Stimulated activated CD4-positive, alpha-beta T cell treated with anti-CD3 and anti-CD28 coated beads, TNF-alpha, amount 100 ng/mL, for 4 hours (primary cell): Measurements from ENCODE around the gene IL18BP.
A peak's percentile ranks its signal among the peaks of the same experiment; 100 is the strongest.

Experiments used
- DNase-seq, 3 experiments: peaks; one replicate each; pipeline ENCODE4 v3.0.0-alpha.2; 2020; ENCODE audit warnings: low read depth in 3 of 3

The IL18BP gene

DNA sequence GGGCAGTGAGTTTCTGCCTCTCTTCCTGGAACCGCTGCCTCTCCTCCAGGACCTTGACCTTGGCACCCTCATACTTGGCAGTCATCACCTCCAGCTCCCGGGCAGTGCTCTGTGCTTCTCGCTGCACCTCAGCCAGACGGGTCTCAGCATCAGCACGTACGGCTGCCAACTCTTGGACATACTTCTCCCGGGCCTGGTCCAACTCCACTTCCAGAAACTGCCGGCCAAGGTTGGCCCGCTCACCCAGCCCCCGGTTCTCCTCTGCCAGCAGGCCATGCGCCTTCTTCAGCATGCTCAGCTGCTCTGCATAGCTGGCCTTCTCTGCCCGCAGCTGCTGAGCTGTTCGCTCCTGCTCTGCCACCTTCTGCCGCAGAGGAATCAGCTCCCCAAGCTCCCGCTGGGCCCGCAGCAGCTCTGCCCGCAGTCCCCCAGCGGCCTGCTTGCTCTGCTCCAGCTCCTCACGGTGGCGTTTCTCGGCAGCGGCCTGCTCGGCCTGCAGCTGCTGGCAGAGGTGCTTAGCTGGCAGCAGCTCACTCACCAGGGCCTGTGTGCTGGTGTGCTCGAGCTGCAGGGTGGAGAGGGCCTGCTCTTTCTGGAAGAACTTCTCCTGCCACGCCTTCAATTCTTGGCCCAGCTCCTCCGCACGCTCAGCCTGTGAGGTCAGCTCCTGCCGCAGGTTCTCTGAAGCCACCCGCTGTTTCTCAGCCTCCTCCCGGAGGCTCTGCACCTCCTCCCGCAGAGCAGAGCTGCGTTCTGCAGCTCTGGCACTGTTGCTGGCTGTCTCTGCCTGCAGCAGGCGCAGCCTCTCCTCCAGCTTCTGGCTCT, 14.4 kb downstream of the IL18BP start:
- DNase-seq: no peak

DNA sequence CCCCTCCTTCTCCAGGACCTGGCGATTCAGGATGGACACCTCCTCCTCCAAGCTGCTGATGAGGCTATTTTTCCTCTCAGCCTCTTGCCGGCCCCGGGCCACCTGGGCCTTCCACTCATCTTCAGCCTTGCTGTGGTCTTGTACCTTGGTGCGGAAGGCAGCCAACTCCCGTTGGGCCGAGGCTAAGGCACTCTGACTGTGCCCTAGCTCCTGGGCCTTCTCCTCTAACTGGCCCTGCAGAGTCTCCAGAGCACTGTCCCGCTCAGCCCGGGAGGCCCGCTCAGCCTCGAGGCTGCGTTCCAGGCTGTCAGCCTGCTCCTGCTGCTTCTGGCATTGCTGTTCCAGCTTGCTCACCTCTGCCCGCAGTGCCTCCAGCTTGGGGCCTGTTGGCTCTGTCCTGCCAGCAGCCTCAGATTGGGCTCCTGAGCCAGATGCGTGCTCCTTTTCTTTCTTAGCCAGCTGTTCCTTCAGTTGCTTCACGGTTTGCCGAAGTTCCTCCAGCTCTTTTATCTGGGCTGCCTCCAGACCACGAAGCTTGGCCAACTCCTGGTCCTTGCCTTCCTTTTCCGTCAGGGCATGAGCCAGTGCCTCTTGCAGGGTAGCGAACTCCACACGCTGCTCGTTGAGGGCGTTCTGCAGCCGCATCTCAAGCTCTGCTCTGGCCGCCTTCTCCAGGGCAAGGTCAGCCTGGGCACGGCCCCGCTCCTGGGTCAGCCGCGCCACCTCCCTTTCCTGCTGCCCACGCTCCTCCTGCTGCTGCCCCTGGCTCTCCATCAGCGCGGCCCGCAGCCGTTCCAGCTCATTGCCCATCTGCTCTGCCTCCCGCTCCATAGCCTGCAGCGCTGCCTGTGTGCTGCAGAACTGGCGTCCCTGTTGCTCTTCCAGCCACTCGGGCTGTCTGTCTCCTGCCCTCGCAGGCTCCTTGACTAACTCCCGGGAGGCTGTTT, 15.3 kb downstream of the IL18BP start:
- no peak for DNase-seq

DNA sequence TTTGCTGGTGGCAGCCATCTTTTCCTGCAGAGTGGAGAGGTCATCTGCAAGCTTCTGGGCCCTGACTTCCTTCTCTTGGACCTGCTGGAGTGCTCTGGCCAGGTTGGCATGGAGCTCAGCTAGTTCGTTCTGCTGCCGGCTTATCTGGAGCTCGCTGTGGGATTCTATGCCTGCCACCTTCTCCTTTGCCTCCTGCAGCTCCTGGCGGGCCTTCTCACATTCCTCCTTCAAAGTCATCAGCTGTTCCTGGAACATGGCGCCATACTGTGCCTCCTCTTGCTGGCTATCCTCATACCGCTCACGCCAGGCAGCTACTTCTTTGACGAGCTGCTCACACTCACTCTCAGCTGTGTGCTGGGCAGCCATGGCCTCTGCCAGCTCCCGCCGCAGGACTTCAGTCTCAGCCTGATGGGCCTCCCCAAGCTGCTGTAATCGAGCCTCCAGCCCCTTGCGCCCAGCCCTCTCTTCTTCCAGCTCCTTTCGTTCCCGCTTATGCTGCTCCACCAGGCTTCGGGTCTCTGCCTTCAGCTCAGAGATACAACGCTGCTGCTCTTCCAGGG, 16.1 kb downstream of the IL18BP start:
- no peak for DNase-seq

DNA sequence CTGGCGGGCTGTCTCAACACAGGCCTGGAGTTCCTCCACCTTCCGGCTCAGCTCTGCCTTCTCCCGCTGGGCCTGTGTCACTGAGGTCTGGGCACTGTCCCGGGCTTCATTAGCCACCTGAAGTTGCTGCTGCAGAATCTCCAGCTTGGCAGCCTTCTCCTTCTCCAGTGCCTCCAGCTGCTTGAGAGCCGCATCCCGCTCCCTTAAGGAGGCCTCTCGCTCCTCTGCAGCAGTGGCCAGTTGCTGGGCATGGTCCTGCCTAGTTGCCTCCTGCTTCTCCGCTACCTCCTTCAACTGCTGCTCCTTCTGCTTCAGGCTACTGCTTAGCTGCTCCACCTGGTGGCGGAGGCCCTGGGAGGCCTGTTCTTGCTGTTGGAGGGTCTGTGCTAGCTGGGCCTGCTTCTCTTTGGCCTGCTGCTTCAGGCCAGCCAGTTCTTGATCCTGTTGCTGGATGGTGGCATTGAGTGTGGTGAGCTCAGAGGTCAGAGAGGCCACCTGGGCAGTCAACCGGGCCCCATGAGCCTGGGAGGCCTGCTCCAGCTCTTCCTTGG, 16.9 kb downstream of the IL18BP start:
- no peak for DNase-seq

DNA sequence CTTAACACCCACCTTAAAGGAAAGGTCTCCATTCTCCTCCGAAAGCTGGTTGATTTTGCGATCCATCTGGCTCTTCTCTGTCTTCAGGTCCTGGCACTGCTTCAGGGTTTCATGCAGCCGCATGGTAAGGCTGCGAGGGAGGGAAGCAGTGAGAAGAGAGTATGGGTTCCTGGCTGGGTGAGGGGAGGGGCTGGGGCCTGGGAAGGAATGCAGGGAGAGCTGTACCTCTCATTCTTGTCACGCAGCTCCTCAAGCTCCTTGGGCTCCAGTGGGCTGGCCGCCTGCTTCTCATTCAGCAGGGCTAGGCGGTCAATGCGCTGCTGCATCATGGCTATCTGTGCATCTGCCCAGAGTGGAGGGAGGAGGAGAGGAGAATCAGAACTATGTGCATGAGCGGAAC, 19.5 kb downstream of the IL18BP start:
- DNase-seq: no peak

DNA sequence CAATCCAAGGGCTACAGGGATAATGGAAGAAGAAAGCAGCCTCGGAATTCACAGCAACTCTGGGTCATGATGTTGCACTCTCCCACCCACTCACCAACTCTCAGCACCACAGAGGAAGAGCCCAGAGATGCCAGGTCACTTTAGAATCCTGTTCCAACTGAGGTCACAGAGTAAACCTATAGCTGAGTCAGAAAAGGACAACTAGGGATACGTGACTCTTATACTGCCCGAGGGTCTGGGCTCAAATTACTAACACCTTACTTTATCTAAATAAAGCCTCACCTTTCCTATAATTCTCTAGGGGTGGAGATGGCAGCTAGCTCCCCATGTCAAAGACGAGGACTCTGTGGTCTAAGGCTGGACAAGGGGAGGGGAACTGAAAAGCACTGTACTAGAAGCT, 24.6 kb downstream of the IL18BP start:
- no peak for DNase-seq

DNA sequence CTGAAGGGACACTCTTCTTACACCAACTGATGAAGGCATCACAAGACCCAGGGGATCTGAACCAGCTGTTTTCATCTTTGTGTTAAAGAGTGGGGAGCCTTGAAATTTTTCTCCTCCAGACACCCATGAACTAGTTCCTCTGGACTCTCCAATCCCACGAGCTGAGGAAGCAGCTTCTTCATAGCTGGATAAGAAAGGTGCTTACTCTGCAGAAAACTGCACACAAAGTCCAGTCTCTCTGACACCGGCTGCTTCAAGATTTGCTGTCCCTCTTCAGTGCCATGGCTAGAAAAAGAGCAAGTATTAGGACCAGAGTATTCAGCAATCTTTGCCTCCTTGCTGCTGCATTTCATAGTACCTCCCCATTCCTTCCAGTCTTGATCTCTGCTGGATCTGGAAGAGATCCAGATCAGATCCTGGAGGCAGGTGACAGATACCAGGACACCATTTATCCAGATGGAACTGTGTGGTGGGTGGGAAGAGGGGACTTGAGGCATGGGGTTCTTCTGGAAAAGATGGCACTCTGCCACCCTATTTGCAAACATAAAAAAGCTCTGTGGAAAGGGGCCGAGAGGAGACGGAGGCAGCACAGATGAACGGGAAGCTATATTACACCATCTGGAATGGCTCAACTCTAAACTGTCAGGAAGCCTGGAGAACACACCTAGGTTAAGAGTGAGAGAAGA, 25.5 kb downstream of the IL18BP start:
- DNase-seq: no peak

DNA sequence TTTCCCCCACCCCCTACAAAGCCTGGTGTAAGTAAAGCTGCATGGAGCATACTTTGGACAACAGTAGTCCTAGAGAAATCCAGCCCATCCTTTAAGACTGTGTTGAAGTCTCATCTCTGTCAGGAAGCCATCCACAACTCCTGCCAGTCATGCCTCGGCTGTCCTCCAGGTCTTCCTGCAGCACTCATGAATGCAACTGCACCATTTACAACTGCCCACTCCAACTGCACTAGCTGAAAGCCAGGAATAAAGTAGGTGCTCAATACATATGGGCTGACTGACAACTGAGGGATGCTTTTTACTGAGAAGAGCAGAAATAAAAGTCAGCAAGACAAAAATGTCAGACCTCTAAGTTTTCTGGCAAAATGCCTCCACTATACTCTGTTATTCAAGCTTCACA, 27.4 kb downstream of the IL18BP start:
- DNase-seq: no peak

DNA sequence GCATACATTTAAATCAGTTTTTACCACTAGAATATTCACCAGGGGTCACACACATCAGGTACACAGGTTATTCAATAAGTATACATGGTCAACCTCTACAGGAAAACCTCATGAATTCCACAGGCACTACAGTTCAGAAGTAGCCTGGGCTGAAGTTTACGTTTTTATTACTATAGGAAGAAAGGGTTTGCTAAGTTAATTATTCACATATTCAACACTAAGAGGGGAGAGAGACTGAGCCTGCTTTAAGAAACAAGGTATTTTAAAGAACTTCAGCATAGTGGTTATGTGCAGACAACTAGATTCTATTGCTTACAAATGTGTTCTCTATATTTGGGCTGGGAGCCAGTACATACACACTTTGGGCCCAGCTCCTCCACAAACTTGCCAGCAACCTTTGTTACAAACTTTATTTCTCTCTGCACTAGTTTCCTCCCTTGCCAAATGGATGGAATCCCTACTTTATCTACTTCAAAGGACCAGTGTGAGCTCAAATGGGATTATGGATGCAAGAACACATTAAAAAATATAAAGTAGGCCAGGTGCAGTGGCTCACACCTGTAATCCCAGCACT, 31.9 kb downstream of the IL18BP start:
- DNase-seq: no peak

DNA sequence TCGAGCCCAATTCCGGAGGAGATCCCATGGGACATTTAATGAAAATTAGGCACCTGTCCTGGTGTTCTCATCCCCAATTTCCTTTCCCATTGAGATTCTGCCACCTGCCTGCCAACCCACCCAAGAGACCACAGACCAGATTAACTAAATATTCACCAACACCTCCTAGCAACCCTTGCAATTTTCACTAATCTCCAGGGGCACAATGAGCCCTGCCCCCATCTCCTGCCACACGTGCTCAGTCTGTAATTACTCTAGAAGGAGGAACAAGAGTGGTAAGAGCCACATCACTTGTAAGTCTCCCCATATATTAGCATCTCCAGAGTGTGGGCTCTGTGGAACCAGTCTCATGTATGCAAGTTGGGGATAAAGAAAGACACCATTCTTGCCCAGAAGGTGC, 38.0 kb downstream of the IL18BP start:
- DNase-seq: no peak

DNA sequence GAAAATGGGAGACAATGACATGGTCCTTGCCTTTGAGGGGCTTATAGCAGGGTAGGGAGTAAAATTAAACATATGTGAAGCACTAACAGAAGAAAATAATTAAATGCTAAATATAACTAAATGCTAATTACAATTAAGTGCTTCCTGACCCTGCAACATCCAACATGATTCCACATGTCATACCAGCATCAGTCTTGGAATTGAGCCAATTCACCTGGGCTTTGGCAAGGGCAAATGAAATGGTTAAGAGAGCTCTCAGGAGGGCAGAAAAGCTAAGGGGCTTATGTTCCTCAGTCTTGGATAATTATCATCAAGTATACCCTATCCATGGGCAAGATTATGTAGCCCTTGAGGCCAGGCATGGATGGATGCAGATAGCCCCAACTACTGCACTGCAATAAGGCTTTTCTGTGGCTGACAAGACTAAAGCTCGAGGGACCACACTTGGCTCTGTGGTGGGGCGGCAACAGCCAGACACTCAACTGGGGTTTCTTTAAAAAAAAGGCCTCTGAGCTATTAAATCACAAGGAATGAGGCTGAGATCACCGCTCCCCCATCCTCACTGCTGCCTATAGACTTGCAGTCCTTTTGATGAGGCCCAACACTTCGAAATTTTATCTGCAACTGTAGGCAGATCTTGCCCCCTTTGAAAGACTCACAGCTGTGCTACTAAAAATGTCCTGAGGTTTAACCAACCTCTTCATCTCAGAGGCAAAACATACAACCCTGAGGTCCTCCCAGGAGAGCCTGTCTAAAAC, 39.0 kb downstream of the IL18BP start:
- no peak for DNase-seq

DNA sequence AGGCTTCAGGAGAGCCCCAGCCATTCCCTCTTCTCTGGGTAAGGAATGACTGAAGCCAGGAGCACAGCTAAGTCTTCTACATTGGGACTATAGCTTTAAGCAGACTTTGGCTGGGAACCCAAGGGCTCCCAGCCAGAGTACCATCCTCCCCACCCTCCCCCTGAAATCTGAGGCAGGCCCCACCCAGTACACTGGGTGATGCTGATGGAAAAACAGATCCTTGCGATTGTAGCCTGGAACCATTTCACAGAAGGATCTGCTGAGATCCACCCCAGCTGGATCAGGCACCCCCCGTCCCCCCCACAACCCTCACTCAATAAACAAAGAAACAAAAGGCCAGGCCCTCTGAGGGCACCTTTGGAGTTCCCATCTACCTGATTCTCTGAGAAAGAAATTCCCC, 39.8 kb downstream of the IL18BP start:
- no peak for DNase-seq

DNA sequence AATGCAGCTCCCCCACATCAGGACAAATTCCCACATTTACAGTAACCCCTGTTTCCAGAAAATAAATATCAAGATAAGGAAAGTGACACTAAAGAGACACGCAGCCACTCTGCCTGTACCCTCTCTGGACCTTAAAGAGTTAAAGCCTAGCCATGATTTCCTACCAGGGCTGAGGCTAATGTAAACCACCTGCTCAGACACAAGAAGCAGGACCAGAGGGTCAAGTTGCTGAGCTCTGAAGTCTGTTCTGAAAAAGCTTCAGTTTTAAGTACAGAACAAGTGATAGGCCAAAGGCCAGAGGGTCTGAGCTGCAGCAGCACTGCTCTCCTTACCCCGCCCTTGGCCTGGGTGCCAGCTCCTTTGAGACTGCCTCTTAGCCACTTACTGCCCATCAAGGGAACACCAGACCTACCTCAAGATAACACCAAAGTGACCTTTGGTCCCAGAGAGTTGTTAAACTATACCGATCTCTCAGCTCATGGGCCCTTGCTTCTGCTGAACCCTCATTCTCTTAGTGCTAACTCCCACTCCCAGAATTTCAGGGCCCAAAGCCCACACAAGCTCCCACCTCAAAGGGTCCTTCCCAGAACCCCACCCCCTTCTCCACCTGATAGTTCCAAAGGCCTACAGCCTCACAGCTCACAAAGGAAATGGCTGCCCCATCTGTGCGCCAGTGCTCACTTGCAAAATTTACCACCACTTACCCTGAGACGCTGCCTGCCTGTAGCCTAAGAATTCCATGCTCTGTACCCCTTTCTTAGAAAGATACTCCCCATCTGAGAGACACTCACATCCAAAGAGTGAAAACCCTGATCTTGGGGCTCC, 40.5 kb downstream of the IL18BP start:
- no peak for DNase-seq

DNA sequence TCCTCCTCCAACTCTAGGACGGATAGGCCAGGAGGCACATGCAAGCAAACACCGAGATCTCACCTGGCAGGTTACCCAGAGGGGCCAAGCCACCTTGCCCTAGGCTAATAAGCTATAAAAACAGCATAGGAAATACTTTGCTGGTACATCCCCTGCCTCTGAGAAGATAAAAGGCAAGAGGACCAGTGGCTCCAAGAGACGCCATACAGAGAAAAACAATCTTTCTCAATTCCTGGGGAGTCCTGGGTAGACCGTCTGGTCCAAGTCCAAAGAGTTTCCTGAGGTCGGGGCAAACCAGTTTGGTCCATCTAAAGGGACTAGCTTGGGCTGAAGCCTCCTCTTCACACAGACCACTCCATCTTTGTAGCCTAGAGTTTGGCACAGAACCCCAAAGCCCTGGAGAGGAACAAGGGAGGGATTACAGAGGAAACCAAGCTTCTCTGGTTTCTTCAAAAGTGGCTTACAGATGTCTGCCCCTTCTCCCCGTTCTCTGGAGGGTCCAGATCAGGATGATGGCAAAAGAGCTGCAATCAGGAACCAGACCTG, 41.2 kb downstream of the IL18BP start:
- no peak for DNase-seq

DNA sequence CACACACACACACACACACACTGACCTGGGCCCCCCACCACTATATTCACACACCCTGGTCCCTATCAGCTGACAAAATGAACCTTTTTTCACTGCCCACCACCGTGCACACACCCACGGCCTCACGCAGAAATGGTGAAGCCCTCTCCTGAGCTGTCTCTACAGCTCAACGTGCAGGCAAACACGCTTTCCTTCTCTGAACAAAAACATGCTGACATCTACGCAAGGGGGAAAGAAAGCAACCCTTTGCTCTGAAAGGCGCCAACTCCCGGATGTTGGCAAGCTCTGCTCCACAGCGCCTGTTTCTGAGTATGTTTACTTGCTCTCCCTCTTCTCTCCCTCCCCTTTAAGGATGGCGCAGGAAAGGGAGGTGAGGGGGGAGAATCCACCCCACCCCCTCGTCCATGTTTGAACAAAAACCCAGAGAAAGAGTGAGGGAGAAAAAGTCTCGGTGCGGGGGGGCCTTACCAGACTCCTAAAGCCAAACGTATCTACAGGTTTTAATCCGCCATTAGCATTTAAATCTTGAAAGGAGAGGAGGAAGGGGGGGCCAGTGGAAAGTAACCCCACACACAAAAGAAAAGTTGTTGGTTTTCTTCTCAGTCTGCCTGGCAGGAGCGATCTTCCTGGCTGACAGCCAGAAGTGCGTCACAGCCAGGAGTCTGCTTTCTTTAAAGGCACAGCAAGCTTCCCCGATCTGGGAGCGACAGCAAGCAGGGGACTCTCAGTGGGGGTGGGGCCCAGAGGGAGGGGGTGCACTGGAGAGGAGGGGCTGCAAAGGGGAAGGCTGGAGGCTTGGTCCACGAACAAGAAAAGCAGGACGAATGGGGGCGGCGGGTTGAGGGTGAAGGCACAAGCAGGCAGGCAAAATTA, 42.0 kb downstream of the IL18BP start:
- DNase-seq: peak; percentile 53 to 58 (median 56)

DNA sequence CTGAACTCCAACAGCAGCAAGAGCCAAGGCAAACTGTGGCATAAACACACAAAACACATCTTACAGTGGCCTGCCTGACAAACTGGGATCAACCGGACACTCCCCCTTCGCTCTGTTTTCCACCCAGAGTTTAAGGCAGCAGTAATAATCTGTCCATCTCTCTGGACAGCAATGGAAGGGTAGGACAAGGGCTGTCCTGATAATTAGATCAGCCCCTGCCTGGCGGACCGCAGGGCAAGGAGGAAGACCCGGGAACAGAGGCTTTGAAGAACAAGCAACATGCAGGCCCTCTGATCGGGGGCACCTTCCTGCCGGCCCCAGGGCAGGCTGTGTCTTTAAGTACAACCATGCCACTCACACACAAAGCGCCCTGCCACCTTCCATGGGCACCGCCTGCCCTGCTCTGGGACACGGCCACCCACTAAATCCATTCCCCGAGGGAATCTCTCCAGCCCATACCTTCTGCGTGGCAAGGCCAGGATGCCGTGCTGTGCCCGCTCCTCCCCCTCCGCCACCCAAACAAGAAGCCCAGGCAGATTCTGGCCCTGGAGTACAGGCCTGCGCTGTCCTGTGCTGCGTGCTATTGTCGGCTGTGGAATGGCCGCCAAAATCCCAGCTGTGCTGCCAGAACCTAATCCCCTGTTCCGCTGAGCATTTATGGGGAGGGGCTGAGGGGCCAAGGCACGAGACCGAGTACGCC, 42.8 kb downstream of the IL18BP start:
- peak in 1 of 3 experiments; percentile 17 for DNase-seq

DNA sequence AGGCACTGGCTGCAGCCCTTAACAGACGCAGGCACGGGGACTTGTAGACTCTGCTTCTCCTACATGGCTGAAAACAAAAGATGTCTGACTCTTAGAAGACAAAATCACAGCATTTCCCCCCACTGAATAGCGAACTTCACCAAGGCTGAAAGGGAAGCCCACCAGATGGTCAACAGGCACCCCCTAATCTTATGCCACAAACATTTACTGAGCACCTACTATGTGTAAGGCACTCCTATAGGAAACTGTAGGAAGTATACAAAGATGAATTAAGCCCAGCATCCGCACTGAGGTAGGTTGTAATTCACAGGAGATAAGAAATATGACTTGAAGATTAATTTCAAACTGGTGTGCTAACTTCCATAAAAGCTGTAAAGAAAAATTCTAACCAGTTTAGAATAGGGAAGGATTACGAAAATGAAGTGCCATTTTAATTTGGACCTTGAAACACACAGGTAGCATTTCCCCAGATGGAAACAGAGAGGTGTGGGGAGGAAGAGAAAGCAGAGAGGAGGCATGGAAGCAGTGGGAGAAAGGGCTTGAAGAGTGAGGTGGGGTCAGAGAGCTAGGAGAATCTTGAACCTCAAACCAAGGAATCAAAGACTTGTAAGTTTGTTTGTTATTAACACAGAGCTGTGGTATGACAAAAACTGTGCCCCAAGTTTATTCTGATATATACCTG, 43.5 kb downstream of the IL18BP start:
- DNase-seq: no peak
